ENCODE measurements around the gene WNT9A. TPM values are rescaled to one million over a fixed set of nuclear protein-coding genes. Genes with fewer than 3 reads are reported as not detected.

WNT9A gene
- polyA plus RNA-seq, 1 experiment = 0.91 TPM

GRCh38 chr1:227895828-227896685 lies 51.7 kb downstream of the WNT9A start:
- no peak for TF ChIP-seq CTCF (IDR thresholded peaks at IDR 0.05; ENCODE audit: low read depth, low read length)
- Histone ChIP-seq H3K9me3 (ENCODE audit: control insufficient read depth, insufficient read depth, low read length) (no peaks in the 10 kb centered on the region; the same call in 1 of the 2 replicates), H3K27ac (ENCODE audit: low read depth, low read length) (no peak overlapping the region), H3K27me3 (ENCODE audit: control insufficient read depth, insufficient read depth, low read length) (no peaks in the 10 kb centered on the region), H3K4me3 (ENCODE audit: low read depth, low read length) (no peak overlapping the region)
- DNase-seq (ENCODE audit: low read depth, low spot score) = no peak
- POLR2A ChIA-PET = no interaction called here
- CTCF ChIA-PET = no interaction called here

- ChIA-PET POLR2A (no interaction called here), CTCF (no interaction called here)
- Histone ChIP-seq H3K27ac (ENCODE audit: low read depth, low read length) (no peak overlapping the region), H3K27me3 (ENCODE audit: control insufficient read depth, insufficient read depth, low read length) (no peaks in the 10 kb centered on the region), H3K4me3 (ENCODE audit: low read depth, low read length) (no peak overlapping the region), H3K9me3 (ENCODE audit: control insufficient read depth, insufficient read depth, low read length) (no peaks in the 10 kb centered on the region; the same call in 1 of the 2 replicates)
- no peak for TF ChIP-seq CTCF (IDR thresholded peaks at IDR 0.05; ENCODE audit: low read depth, low read length)
- DNase-seq (ENCODE audit: low read depth, low spot score) = no peak
These were observed 52.8 kb downstream of the WNT9A start for GRCh38 chr1:227894831-227895451.

GRCh38 chr1:227893949-227894721 lies 53.6 kb downstream of the WNT9A start:
- no peak overlapping the region for H3K4me3 ChIP-seq (ENCODE audit: low read depth, low read length)
- CTCF ChIA-PET = no interaction called here
- H3K27me3 ChIP-seq (ENCODE audit: control insufficient read depth, insufficient read depth, low read length) = no peaks in the 10 kb centered on the region
- no peaks in the 10 kb centered on the region; the same call in 1 of the 2 replicates for H3K9me3 ChIP-seq (ENCODE audit: control insufficient read depth, insufficient read depth, low read length)
- no peak for TF ChIP-seq CTCF (IDR thresholded peaks at IDR 0.05; ENCODE audit: low read depth, low read length)
- POLR2A ChIA-PET = no interaction called here
- DNase-seq (ENCODE audit: low read depth, low spot score) = no peak
- H3K27ac ChIP-seq (ENCODE audit: low read depth, low read length) = no peak overlapping the region

- H3K27ac ChIP-seq (ENCODE audit: low read depth, low read length) = no peak overlapping the region
- no peak for TF ChIP-seq CTCF (IDR thresholded peaks at IDR 0.05; ENCODE audit: low read depth, low read length)
- ChIA-PET POLR2A (no interaction called here), CTCF (no interaction called here)
- H3K27me3 ChIP-seq (ENCODE audit: control insufficient read depth, insufficient read depth, low read length) = no peaks in the 10 kb centered on the region
- no peak overlapping the region for H3K4me3 ChIP-seq (ENCODE audit: low read depth, low read length)
- no peak for DNase-seq (ENCODE audit: low read depth, low spot score)
- H3K9me3 ChIP-seq (ENCODE audit: control insufficient read depth, insufficient read depth, low read length) = no peaks in the 10 kb centered on the region; the same call in 1 of the 2 replicates
These were observed 54.3 kb downstream of the WNT9A start for GRCh38 chr1:227893300-227893948.

Measured in AG04450 (cell line).